Right kidney (tissue), 9 donors: Measurements from ENCODE around the gene MFSD1.
A peak's percentile ranks its signal among the peaks of the same experiment; 100 is the strongest.

Source experiments
- DNase-seq: peaks from one replicate; pipeline ENCODE4 v3.0.0-alpha.2; 2016
- long read RNA-seq, 8 donors: transcript quantifications; one replicate each; lab custom pipeline, GENCODE V29; 2026

Gene MFSD1
- long read RNA-seq, donor 1, transcript MFSD1-203 (16 exons, 2,423 nt) = major isoform, 14 of 16 reads
- long read RNA-seq, donor 1, partial matches to known transcripts = 0 of 16 reads
- long read RNA-seq, donor 1, other reads (novel, unspliced or antisense) = 0 of 16 reads
- long read RNA-seq, donor 2, transcript MFSD1-203 (16 exons, 2,423 nt) = major isoform, 9 of 9 reads
- long read RNA-seq, donor 2, partial matches to known transcripts = 0 of 9 reads
- long read RNA-seq, donor 2, other reads (novel, unspliced or antisense) = 0 of 9 reads
- long read RNA-seq, donor 3, partial matches to known transcripts = 0 of 8 reads
- long read RNA-seq, donor 3, other reads (novel, unspliced or antisense) = 0 of 8 reads
- long read RNA-seq, donor 4, transcript MFSD1-203 (16 exons, 2,423 nt) = major isoform, 17 of 27 reads
- long read RNA-seq, donor 4, partial matches to known transcripts = 6 of 27 reads
- long read RNA-seq, donor 4, other reads (novel, unspliced or antisense) = 0 of 27 reads
- long read RNA-seq, donor 5, transcript MFSD1-203 (16 exons, 2,423 nt) = major isoform, 11 of 13 reads
- long read RNA-seq, donor 5, partial matches to known transcripts = 0 of 13 reads
- long read RNA-seq, donor 5, other reads (novel, unspliced or antisense) = 0 of 13 reads
- long read RNA-seq, donor 6, transcript MFSD1-203 (16 exons, 2,423 nt) = major isoform, 11 of 13 reads
- long read RNA-seq, donor 6, partial matches to known transcripts = 0 of 13 reads
- long read RNA-seq, donor 6, other reads (novel, unspliced or antisense) = 0 of 13 reads
- long read RNA-seq, donor 7, transcript MFSD1-203 (16 exons, 2,423 nt) = major isoform, 15 of 37 reads
- long read RNA-seq, donor 7, partial matches to known transcripts = 7 of 37 reads
- long read RNA-seq, donor 7, other reads (novel, unspliced or antisense) = 11 of 37 reads
- long read RNA-seq, donor 8, transcript MFSD1-203 (16 exons, 2,423 nt) = major isoform, 12 of 88 reads
- long read RNA-seq, donor 8, partial matches to known transcripts = 56 of 88 reads
- long read RNA-seq, donor 8, other reads (novel, unspliced or antisense) = 17 of 88 reads

DNA sequence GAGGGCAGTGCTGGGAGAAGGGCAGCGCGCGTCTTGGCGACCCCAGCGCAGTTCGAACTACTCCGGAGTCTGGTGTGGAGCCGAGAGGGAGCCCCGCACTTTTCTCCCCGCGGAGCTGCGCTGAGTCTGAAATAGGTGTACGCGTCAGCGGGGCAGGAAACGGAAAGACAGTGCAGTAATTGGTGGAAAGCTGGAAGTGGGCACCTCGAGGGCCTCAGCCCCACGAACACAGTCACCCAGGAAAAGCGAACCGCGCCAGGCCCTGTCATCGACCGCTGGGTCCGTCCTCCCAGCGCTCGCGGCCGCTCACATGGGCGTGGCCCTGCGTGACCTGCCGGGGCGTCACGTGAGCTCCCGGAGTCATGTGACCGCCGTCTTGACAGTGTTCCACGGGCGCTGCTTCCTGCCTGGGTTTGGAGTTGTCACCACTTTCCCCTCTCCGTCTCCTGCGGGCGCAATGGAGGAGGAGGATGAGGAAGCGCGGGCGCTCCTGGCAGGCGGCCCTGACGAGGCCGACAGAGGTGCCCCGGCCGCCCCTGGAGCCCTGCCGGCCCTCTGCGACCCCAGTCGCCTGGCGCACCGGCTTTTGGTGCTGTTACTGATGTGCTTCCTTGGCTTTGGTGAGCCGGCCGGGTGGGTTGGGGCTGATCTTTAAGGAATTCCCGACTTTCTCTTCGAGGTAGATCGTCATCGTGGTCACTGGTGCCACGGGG, at the start of gene MFSD1:
TSS of gene MFSD1 (plus strand) at position 359 of the 713 bp plus-strand sequence. CDS start at position 458, 99 bp downstream.
- peak; percentile 96 for DNase-seq

- DNase-seq = no peak
Measured at GRCh38 chr3:158753854-158754253, 48.0 kb upstream of the MFSD1 start.

- DNase-seq = no peak
Measured at GRCh38 chr3:158755421-158755820, 46.4 kb upstream of the MFSD1 start.

DNA sequence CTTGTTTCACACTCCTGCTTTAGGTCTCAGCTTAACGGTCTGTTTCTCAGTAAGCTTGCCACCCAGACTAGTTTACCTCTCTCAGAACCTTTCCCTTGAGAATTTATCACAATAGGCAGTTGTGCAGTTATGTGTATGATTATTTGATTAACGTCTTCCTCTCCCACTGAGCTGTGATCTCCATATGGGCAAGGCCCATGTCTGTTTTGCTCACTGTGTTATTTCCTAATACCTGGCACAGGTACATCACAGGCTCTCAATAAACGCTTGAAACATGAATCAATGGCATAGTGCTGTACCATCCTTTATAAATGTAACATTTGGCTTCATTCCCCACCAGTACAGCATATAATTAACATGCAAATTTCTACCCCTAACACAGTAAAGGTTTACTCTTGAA, 40.5 kb upstream of the MFSD1 start:
- no peak for DNase-seq

- no peak for DNase-seq
Measured at GRCh38 chr3:158762701-158763100, 39.2 kb upstream of the MFSD1 start.

GRCh38 chr3:158763421-158763820, 38.4 kb upstream of the MFSD1 start:
- no peak for DNase-seq

- no peak for DNase-seq
Measured at GRCh38 chr3:158765518-158766205, 36.2 kb upstream of the MFSD1 start.

DNA sequence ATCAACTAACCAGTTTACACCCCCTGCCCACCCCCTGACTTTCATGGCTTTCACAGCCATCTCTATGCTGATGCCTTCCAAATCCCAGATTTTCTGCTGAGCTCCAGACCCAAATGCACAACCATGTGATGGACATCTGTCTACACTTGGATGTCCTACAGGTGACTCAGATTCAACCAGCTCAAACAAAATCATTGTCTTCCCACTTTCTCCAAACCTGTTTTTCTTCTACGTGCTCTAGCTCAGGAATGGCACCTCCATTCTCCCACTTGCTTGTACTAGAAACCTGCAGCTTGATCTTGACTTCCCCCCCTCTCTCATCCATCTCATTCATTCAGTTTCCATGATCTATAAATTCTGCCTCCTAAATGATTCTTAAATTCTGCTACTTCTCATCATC, 35.5 kb upstream of the MFSD1 start:
- no peak for DNase-seq

DNA sequence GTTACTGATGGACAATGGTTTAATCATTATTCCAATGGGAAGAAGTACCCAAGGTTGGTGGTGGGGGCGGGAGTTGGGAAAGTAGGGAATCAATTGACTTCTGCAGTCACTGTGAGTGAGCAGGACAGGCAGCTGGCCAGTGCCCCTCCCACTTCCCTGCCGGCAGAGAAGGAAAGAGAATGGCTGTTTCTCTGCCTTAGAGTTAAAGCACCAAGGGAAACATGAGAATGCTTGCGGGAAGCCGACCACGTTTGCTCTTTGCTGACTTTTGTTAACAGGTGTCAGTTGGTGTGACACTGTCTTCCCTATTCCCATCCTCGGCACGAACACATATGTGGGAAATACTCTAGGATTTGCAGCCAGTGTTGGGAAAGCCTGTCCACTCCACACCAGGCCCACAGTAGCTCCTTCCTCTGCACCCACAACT, 33.5 kb upstream of the MFSD1 start:
- DNase-seq = peak; percentile 53

- DNase-seq = peak; percentile 39
Measured at GRCh38 chr3:158768881-158769543, 32.8 kb upstream of the MFSD1 start.

DNA sequence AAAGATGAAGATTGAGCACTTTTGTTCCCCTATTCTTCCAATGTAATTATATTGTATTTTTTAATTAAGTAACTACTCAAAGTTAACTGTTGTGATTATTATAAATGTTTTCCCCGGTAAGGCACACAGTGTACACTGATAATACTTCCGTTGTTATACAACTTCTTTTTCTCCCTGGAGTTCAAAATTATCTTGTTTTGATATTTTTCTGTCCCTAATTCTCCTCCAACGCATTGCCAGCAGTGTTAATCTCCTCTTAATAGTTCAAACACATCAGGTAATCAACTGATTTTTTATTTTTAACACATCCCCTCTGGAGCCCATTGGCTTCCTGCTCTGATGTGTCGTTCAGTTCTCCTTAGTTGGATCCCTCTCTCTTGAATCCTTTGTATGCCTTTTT, 32.3 kb upstream of the MFSD1 start:
- DNase-seq = no peak

GRCh38 chr3:158769952-158770740, 31.7 kb upstream of the MFSD1 start:
- DNase-seq = no peak

DNA sequence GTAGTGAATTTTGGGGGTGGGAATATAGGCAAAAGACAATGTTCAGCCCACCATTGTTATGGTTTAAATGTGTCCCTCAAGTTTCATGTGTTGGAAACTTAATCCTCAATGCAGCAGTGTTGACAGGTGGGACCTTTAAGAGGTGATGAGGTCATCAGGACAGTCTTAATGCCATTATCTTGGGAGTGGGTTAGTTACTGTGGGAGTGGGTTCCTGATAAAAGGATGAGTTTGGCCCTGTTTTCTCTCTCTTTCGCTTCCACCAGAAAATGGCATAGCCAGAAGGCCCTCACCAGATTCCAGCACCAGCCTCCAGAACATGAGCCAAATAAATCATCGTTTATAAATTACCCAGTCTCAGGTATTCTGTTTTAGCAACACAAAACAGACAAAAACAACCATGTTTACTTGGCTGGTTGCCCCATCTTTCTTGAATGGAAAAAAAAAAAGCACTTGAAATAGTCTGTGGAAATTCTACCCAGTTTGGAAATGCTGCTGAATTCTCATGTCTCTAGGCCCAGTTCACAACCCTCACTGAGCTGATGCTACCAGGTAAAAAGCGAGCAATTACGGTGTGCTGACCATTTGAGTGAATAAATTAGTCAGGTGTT, 31.0 kb upstream of the MFSD1 start:
- DNase-seq = no peak

DNA sequence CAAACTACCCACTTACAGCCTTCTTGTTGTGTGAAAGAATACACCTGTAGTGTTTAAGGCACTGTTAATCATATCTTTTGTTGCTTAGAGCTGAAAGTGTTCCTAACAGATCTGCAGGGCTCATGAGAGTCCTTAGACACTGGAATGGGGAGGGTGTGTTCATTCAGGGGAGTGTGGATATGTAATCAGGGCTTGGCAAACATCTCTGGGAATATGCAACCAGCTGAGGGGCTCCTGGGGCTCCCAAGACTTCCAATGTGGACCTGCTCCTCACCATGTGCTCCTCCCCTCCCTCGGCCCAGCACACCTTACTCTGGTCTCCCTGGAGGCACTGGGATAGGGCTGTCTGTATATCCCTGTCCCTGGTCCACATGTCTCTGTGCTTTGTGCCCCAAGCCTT, 30.3 kb upstream of the MFSD1 start:
- DNase-seq = no peak

GRCh38 chr3:158771982-158772381, 29.9 kb upstream of the MFSD1 start:
- no peak for DNase-seq

- DNase-seq = no peak
Measured at GRCh38 chr3:158773166-158773565, 28.7 kb upstream of the MFSD1 start.

DNA sequence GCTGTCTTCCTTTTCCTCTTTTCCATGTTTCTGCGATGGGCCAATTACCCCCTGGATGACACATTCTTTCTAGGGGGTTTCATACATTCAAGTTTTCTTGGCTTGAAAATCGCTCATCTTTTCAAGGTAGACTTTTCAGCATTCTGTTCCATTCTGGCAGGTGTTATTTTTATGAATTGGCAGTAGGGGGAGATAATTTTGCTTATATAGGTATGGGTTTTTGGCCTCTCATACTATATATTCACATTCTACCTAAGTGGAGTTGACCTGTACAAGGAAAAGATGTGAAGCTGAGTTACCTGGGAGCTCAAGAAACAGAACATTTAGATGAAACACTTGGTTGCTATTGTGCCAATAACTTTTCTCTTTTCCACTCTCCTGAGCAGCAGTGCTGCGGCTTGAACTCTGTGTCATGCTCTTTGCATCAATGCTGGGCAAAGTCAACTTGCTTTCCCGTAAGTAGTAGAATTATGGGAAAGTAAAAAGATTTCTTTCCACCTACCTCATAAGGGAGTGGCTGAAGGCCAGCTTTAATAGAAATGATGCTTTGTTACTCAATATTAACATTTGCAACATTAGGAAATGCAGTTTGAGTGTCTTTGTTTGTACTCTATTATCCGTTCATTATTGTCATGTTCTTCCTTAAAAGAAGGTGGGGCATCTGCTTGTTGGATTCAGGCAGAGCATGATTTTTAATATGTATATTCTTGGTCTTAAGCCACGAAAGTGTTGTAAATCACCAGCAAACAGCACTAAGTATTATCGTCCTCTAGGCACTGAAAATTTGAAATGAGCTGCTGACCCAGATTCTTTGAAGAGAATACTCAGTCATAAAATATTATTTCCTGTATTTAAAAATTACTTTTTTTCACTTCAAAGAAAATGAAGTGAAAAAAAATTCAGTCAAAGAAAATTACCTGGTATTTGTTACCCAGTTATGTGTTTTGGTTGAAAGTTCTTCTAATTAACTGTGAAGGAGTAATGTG, 27.7 kb upstream of the MFSD1 start:
- no peak for DNase-seq

- no peak for DNase-seq
Measured at GRCh38 chr3:158774965-158775364, 26.9 kb upstream of the MFSD1 start.
